Measurements from ENCODE around the gene LEMD1.
A peak's percentile ranks its signal among the peaks of the same experiment; 100 is the strongest.

LEMD1 gene

DNA sequence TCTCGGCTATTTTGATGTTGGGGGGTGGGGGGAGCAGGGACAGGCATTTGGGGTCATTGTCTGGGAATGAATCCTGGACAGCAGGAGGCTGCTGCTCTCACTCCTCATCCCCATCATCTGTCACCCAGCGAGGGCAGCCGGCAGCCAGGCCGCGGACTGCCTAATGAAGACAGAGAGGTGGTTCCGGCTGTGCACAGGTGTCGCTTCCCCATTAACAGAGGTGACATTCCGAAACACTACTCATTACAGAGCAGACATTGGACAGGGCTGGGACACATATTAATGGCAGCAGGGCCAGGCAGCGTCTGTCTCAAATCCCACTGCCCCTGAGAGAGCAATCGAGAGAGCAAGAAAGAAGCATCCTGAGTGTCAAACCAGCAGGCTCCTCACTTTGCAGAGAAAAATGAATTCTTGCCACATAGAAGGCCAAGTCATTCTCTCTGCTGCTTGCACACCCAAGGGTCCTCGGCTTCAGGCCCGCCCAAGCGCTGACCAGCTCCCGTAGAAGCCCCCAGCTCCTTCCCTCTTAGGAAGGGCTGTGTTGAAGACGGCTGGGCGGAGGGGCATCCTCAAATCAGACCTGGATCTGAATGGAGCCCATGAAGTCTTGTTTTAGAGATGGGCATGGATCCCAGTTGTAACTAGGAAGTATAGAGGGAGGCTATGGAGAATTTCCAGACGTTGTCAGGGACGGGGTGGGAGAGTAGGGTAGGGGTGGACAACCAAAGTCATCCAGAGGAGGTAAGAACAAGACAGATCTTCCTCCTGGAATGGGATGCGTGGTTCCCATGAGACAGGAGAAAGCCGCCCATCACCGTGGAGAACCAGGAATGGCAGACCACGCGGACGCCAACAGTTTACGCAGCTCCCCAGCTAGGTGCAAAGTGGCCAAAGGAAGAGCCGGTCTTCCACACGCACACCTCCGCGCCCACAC lies 8.2 kb upstream of the LEMD1 start:
- H3K27ac ChIP-seq (ENCODE audit: low read depth, low read length) = no peak overlapping the region
- TF ChIP-seq, protein P1, sequence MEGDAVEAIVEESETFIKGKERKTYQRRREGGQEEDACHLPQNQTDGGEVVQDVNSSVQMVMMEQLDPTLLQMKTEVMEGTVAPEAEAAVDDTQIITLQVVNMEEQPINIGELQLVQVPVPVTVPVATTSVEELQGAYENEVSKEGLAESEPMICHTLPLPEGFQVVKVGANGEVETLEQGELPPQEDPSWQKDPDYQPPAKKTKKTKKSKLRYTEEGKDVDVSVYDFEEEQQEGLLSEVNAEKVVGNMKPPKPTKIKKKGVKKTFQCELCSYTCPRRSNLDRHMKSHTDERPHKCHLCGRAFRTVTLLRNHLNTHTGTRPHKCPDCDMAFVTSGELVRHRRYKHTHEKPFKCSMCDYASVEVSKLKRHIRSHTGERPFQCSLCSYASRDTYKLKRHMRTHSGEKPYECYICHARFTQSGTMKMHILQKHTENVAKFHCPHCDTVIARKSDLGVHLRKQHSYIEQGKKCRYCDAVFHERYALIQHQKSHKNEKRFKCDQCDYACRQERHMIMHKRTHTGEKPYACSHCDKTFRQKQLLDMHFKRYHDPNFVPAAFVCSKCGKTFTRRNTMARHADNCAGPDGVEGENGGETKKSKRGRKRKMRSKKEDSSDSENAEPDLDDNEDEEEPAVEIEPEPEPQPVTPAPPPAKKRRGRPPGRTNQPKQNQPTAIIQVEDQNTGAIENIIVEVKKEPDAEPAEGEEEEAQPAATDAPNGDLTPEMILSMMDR (IDR thresholded peaks at IDR 0.05; ENCODE audit: insufficient read depth, low read length, poor library complexity, severe bottlenecking) = no peak
- TF ChIP-seq EZH2phosphoT487 (conservative IDR thresholded peaks at IDR 0.05; ENCODE audit: low read length) = no peak
- H3K9me3 ChIP-seq (ENCODE audit: insufficient read depth, low read length) = no peaks in the 10 kb centered on the region
- H3K4me3 ChIP-seq (ENCODE audit: insufficient read depth, low read length, poor library complexity, severe bottlenecking) = no peak overlapping the region
- no peaks in the 10 kb centered on the region for H3F3A ChIP-seq (ENCODE audit: insufficient read depth)
- no peaks in the 10 kb centered on the region for H3K27me3 ChIP-seq (ENCODE audit: low read length)
- H3K4me2 ChIP-seq (ENCODE audit: low read depth, low read length, poor library complexity, severe bottlenecking) = peak overlapping the region; percentile 35
- H3K79me2 ChIP-seq (ENCODE audit: insufficient read depth, low read length) = no peaks in the 10 kb centered on the region
- peak overlapping the region; percentile 29 for H2AFZ ChIP-seq (ENCODE audit: low read depth, low read length, severe bottlenecking)
- H3K9ac ChIP-seq (ENCODE audit: low read length) = peak overlapping the region; percentile 8; the same call in 1 of the 2 replicates
- no peaks in the 10 kb centered on the region for H3K36me3 ChIP-seq (ENCODE audit: low read length)
- no peaks in the 10 kb centered on the region for H3K9me2 ChIP-seq (replicated peaks; ENCODE audit: insufficient read depth, low read length)
- H4K20me1 ChIP-seq (ENCODE audit: low read depth, low read length) = no peaks in the 10 kb centered on the region

GRCh38 chr1:205424901-205425600 lies 3.2 kb upstream of the LEMD1 start:
- TF ChIP-seq, protein P1 (IDR thresholded peaks at IDR 0.05; ENCODE audit: insufficient read depth, low read length, poor library complexity, severe bottlenecking) = no peak
- TF ChIP-seq EZH2phosphoT487 (conservative IDR thresholded peaks at IDR 0.05; ENCODE audit: low read length) = no peak
- Histone ChIP-seq H3K4me2 (ENCODE audit: low read depth, low read length, poor library complexity, severe bottlenecking) (no peak overlapping the region), H3F3A (ENCODE audit: insufficient read depth) (no peaks in the 10 kb centered on the region), H3K9me3 (ENCODE audit: insufficient read depth, low read length) (no peaks in the 10 kb centered on the region), H3K79me2 (ENCODE audit: insufficient read depth, low read length) (no peaks in the 10 kb centered on the region), H3K9ac (ENCODE audit: low read length) (no peak overlapping the region), H2AFZ (ENCODE audit: low read depth, low read length, severe bottlenecking) (no peak overlapping the region), H3K4me3 (ENCODE audit: insufficient read depth, low read length, poor library complexity, severe bottlenecking) (no peak overlapping the region), H4K20me1 (ENCODE audit: low read depth, low read length) (no peaks in the 10 kb centered on the region), H3K36me3 (ENCODE audit: low read length) (no peaks in the 10 kb centered on the region), H3K27ac (ENCODE audit: low read depth, low read length) (no peak overlapping the region), H3K27me3 (ENCODE audit: low read length) (no peaks in the 10 kb centered on the region), H3K9me2 (replicated peaks; ENCODE audit: insufficient read depth, low read length) (no peaks in the 10 kb centered on the region)

DNA sequence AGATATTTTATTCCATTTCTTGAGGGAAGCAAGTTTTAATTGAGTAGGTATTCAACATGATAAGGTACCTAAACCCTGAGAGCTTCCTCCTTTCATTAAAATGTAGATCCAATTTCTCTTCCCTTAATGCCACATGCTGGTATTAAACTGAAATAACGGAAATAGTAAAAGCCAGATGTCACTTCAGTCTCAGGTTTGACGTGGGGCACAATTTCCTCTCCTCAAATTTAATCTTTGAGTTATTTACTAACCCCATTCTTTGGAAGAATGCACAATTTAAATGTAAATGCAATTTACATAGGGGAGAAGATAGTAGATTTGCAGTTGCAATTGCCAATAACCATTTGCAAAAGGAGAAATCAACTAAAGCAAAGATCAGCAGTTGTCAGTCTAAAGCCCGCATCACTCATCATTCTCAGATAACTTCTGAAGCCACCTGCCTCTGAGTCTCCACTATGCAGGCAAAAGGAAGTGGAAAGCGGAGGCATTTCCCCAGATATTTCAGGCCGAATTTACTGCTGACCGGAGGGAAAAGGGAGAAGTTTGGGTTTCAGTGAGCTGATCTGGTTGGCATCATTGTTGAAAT lies 2.1 kb upstream of the LEMD1 start:
- H2AFZ ChIP-seq (ENCODE audit: low read depth, low read length, severe bottlenecking) = no peak overlapping the region
- H3K27me3 ChIP-seq (ENCODE audit: low read length) = no peaks in the 10 kb centered on the region
- H3K4me3 ChIP-seq (ENCODE audit: insufficient read depth, low read length, poor library complexity, severe bottlenecking) = no peak overlapping the region
- H3K9ac ChIP-seq (ENCODE audit: low read length) = no peak overlapping the region
- H4K20me1 ChIP-seq (ENCODE audit: low read depth, low read length) = no peaks in the 10 kb centered on the region
- no peak for TF ChIP-seq EZH2phosphoT487 (conservative IDR thresholded peaks at IDR 0.05; ENCODE audit: low read length)
- TF ChIP-seq, protein P1 (IDR thresholded peaks at IDR 0.05; ENCODE audit: insufficient read depth, low read length, poor library complexity, severe bottlenecking) = no peak
- H3F3A ChIP-seq (ENCODE audit: insufficient read depth) = no peaks in the 10 kb centered on the region
- no peak overlapping the region for H3K4me2 ChIP-seq (ENCODE audit: low read depth, low read length, poor library complexity, severe bottlenecking)
- no peaks in the 10 kb centered on the region for H3K9me3 ChIP-seq (ENCODE audit: insufficient read depth, low read length)
- H3K27ac ChIP-seq (ENCODE audit: low read depth, low read length) = no peak overlapping the region
- H3K79me2 ChIP-seq (ENCODE audit: insufficient read depth, low read length) = no peaks in the 10 kb centered on the region
- no peaks in the 10 kb centered on the region for H3K36me3 ChIP-seq (ENCODE audit: low read length)
- H3K9me2 ChIP-seq (replicated peaks; ENCODE audit: insufficient read depth, low read length) = no peaks in the 10 kb centered on the region
